Measurements from ENCODE around the gene CRACDL. TPM values are rescaled to one million over a fixed set of nuclear protein-coding genes. Genes with fewer than 3 reads are reported as not detected.

CRACDL gene
- total RNA-seq, 1 donor from 2014 or later: 3.0 TPM

- DNase-seq (ENCODE audit: low read depth in 2 of 2): no peak
Measured at GRCh38 chr2:98859323-98859722, 76.7 kb downstream of the CRACDL start.

DNA sequence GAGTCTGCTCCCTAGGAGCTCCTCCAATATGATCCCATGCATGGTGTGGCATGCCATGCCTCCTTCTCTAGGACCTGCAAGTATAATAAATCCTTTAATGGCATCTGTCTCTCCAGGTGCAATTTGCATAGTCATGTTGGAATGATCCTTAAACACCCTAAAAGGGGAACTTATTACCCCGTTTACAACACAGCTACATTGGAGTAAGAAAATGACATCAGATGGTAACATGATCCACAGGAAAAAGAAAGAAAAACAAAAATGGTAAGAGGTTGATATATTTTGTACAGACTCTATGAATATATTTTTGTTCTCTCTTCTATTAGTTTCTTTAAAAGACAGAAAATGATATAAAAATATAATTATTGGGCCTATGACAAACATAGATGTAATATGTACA is 79.0 kb downstream of the CRACDL start:
- DNase-seq (ENCODE audit: low read depth in 2 of 2): no peak

DNA sequence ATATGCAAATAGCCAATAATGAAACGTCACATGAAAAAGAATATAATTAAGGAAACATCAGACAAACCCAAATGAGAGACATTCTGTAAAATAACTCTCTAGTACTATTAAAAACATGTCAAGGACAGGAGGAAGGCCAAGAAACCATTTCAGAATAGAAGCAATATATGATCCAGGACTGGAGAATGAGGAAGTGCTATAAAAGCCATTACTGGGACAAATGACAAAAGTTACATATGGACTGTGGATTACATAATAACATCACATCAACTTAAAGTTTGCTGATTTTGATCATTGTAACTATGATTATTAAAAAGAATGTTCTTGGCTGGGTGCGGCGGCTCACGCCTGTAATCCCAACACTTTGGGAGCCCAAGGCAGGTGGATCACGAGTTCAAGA is 81.3 kb downstream of the CRACDL start:
- no peak for DNase-seq (ENCODE audit: low read depth in 2 of 2)

DNA sequence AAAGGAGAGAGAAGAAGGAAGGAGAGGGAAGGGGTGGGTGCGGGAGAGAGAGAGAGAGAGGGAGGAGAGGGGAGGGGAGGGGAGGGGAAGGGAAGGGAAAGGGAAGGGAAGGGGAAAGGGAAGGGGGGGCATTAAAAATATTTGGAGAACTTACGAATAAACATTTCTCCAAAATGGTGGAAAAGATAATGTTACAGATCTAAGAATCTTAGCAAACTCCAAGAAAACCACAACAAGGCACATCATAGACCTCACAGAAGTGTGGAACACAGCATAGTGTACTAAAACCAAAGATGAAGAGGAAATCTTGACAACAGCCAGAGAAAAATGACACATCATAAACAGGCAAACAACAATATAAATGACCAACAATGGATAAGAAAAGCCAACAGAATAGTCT is 83.1 kb downstream of the CRACDL start:
- DNase-seq (ENCODE audit: low read depth in 2 of 2): no peak

DNA sequence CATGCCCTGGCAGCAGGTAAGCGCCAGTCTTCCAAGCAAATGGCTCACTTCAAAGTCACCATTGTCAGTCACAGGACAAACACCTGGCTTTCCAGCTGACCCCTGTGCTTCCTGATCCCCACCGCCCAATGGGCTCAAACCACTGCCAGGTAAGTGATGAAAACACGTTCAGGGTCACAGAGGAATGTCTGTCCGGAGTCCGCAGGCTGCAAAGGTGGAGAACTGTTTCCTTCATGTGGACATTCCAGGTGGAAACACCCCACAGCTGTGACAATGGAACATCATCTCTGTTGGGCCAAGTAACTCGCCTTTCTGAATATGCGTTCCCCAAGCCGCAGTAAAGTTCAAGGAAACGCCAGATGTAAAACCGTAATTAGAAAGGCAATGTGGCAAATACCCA is 86.0 kb downstream of the CRACDL start:
- no peak for DNase-seq (ENCODE audit: low read depth in 2 of 2)

DNA sequence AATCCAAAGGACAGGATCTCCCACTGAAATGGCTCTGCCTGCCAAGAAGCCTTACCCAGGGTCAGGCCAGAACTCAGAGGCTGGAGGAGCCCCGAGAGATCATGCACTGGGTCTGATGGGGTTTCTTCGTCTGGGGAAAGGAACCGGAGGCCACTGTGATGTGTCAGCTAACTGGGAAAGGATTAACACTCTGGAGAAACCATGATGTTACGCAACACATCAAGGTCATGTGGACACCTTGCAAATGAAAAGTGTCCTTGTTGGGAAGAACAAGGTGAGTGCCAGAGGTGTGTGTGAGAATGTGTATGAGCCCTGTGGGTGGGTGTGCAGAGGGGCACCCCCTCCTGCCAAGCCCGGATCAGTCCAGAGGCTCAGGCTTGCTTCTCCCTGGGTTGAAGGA is 86.9 kb downstream of the CRACDL start:
- no peak for DNase-seq (ENCODE audit: low read depth in 2 of 2)

- peak in 1 of 2 donors; percentile 36 for DNase-seq (ENCODE audit: low read depth in 2 of 2)
Measured at GRCh38 chr2:98847853-98848252, 88.2 kb downstream of the CRACDL start.

DNA sequence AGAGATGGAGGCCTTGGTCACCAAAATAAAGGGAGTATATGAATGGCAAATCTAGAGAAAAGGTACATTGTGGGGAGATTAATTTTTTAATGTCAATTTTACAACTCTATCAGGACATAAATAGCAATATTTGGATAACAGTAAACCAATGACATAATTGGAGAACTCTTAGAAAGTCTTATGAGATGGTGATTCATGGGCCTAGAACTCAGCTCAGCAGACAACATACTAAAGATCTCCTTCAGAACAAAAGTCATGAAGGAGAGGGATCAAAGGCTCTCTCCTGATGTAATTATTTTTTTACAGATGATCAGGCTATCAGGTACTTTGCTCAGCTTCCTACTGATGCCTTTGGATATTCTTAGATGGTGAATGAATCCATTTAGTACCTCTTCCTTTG is 90.0 kb downstream of the CRACDL start:
- no peak for DNase-seq (ENCODE audit: low read depth in 2 of 2)

GRCh38 chr2:98842136-98842535 is 93.9 kb downstream of the CRACDL start:
- DNase-seq (ENCODE audit: low read depth in 2 of 2): no peak

GRCh38 chr2:98839292-98839691 is 96.7 kb downstream of the CRACDL start:
- DNase-seq (ENCODE audit: low read depth in 2 of 2): no peak

DNA sequence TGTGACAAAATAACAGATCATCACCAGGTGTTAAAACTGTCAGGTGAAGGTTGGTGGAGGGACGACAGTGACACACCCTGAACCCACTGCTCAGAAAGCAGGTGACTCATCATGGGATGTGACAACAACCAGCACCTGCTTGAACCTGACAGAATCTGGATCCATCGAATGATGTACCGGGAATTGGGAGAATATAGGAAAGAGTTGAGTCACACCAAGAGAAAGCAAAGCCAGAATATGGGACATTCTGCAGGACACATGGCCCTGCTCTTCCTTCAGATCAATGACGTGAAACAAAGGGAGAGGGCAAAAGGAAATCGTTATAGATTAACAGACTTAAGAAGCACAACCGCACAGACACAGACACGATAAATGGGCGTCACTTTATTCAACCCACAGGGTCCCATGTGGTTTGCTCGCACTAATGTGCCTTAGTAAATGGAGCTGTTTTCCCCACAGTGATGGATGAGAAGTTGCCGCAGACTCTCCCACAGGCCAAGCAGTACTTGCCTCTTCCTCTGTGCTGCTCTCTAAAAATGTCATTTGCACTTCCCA is 100.1 kb downstream of the CRACDL start:
- no peak for DNase-seq (ENCODE audit: low read depth in 2 of 2)

DNA sequence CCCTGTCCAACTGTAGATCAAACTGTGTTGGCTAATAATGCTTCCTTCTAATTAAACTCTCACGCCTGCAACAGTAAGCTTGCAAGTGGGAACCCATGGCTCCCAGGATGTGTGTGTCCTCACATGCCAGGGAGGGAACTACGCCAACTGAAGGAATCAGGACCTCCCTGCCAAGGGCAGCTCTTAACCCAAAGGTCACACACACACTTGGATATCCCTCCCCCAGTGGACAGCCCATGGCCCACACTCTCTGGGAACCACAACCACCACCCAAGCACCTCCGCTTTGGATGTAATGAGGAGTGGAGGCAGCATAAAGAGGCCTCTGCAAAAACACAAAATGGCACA is 102.1 kb downstream of the CRACDL start:
- no peak for DNase-seq (ENCODE audit: low read depth in 2 of 2)

- DNase-seq (ENCODE audit: low read depth in 2 of 2): peak in 1 of 2 donors; percentile 77
Measured at GRCh38 chr2:98833172-98833916, 102.7 kb downstream of the CRACDL start.

DNA sequence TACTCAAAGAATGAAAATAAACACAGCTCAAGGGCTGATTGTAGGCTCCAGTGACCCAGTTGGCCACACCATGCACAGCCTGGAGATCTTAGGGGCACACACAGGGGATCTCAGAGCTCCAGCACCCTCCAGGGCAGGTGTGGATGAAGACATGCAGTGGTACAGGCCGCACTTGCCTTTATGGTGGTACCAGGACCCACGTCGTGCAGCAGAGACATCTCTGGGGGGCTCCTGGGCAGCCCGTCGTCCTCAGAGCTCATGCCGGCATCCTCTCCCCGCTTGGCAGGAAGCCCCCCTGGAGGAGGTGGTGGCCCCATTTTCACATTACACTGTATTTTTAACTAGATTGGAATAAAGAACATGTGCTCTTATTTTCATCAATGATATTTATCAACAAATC is 103.9 kb downstream of the CRACDL start:
- no peak for DNase-seq (ENCODE audit: low read depth in 2 of 2)

DNA sequence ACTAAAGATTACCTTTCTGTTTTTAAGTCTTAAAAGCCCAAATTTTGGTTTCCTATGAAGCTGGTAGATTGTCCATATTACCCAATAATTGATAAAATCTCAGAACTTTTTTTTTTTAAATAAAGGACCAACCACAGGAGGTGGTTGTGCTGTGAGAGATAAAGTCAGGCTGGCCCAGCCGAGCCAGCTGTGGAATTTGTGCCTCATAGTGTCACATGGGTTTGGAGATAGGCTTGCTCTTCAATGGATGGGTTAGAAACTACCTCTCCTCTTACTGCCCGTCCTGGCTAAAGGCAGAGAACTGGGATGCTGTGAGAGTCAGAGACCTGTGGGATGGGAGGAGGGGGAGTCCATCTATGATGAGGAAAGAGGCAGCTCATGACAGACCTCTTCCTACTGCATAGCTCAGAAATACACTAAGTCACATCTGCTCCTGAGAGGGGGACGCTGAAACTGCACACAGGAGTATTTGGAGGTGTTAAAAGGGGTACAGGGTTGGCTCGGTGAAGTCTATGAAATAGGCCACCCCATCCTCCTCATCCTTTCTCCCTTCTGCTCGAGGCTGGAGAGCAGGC is 105.4 kb downstream of the CRACDL start:
- no peak for DNase-seq (ENCODE audit: low read depth in 2 of 2)

GRCh38 chr2:98829581-98830270 is 106.3 kb downstream of the CRACDL start:
- DNase-seq (ENCODE audit: low read depth in 2 of 2): no peak

DNA sequence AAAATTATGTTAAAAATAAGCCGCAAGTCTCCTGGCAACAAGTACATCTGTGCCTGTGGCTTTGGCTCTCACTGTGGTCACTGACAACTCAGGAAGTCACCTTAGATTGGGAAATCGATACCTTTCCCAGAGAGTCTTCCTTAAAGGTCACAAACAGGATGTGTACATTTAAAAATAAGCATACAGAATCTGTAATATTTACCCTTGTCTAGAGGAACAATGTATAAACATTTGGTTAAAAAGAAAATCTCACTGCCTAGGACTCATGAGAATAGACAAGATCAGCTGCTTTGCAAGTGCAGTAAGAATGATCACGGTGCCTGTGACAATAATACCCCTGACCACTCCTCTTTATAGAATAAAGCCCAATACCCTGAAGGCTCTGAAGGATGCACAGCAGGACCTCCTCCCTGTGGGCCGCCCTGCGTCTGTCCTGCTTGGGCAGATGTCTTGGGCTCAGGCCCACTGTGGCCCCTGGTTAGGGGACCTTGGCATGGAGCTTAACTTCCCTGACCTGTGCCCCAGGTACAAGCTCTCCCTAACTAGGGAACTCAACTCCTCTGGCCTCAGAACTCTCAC is 107.1 kb downstream of the CRACDL start:
- peak in 1 of 2 donors; percentile 5 for DNase-seq (ENCODE audit: low read depth in 2 of 2)

GRCh38 chr2:98828369-98828744 is 107.7 kb downstream of the CRACDL start:
- no peak for DNase-seq (ENCODE audit: low read depth in 2 of 2)

- no peak for DNase-seq (ENCODE audit: low read depth in 2 of 2)
Measured at GRCh38 chr2:98827625-98828368, 108.2 kb downstream of the CRACDL start.

DNA sequence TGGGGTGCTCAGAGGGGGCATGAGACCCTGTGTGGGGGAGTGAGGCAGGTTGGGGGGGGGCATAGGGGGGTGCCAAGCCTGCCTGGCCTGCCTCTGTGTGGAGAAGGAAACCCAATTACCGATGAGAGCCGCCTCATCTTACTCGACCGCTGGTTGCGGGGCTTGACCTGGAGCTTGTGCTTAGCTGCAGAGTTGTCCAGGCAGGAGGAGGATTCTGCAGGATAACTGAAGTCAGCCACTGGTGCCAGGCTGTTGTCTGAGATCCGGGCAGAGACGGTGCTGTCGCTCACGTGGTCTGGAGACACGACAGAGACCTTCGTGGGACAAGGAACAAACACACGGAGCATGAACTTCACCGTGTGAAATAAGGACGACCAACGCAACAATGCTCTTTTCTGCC is 109.2 kb downstream of the CRACDL start:
- DNase-seq (ENCODE audit: low read depth in 2 of 2): no peak

GRCh38 chr2:98825858-98826257 is 110.2 kb downstream of the CRACDL start:
- DNase-seq (ENCODE audit: low read depth in 2 of 2): no peak

DNA sequence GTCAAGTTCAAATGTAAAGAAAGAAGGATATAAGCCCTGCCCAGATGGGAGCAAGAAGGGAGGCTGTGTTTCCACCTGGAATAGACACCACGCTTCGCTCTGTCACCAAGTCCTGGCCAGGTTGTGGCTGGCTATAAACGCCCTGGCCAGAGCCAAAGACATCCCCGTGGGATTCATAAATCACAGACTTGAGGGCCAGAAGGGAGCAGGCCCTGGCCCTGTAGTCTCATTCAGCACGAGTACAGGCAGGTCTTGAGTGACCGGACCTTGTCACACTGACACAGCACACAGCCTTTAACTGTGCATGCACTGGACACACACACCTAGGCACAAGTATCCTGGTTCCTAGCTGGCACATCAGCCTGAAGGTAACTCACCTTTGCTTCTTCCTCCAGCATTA is 110.6 kb downstream of the CRACDL start:
- DNase-seq (ENCODE audit: low read depth in 2 of 2): no peak

Data from dermis microvascular lymphatic vessel endothelial cell (primary cell).